ENCODE results near the gene ALDH7A1. TPM values are rescaled to one million over a fixed set of nuclear protein-coding genes. Genes with fewer than 3 reads are reported as not detected.
"Not testable (repeated sequence)": the region's sequence is repeated elsewhere in the genome, so short reads cannot be mapped to it uniquely, and the experiment has no call there.

ALDH7A1 gene
- total RNA-seq (2014; rRNA removed), result 29.2 and 36.3 TPM in 2 replicates
- polyA plus RNA-seq (2012), result 102 TPM

- peak; percentile 95 for DNase-seq (ENCODE audit: low read depth)
These were observed at the start of gene ALDH7A1 for GRCh38 chr5:126594748-126595485. ALDH7A1 (minus strand) TSS chr5:126595219; CDS start chr5:126595198, 21 bp downstream.

GRCh38 chr5:126641387-126641786 is 46.4 kb upstream of the ALDH7A1 start:
- DNase-seq (ENCODE audit: low read depth), result no peak

DNA sequence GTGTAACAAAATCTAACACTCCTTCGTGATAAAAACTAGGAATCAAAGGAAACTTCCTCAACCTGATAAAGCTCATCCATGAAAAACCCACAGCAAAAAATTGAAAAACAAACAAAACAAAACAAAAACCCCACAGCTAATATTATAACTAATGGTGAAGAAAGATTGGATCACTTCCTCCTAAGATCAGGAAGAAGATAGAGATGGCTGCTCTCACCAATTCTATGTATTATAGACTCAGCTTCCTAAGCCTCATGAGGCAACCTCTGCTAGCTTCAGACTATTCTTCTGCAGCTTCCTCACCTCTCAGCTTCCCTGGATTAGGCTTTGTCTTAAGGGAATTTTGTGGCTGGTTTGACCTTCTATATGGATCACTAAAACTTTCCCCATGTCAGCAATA is 45.8 kb upstream of the ALDH7A1 start:
- no peak for DNase-seq (ENCODE audit: low read depth)

DNA sequence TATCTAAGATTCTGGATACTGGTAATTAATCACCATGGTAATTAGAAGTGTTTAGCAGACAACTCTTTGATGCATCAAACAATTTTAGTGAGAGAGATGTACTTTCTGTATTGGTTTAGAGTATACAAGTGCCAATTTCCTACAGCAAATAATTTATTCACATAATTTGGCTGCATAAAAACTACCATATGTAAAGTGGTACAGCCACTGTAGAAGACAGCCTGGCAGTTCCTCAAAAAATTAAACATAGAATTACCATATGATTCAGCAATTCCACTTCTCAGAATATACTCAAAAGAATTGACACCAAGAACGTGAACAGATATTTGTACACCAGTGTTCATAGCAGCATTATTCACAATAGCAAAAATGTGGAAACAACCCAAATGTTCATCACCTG is 41.9 kb upstream of the ALDH7A1 start:
- no peak for DNase-seq (ENCODE audit: low read depth)

- no peak for DNase-seq (ENCODE audit: low read depth)
These were observed 40.6 kb upstream of the ALDH7A1 start for GRCh38 chr5:126635585-126635984.

GRCh38 chr5:126633552-126633951 is 38.5 kb upstream of the ALDH7A1 start:
- no peak for DNase-seq (ENCODE audit: low read depth)

DNA sequence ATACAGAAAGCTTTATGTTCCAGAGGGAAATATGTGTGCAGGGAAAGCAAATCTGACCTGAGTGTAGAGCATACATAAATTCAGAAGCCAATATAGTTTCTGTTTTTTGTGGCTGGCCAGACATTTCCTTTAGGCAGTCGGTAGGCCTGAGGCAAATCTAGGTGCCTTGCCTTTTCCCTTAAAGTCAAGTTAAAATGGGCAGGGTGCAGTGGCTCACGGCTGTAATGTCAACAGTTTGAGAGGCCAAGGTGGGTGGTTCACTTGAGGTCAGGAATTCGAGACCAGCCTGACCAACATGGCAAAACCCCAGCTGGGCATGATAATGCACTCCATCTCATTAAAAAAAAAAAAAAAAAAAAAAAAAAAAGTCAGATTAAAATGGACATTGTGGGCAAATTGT is 36.9 kb upstream of the ALDH7A1 start:
- DNase-seq (ENCODE audit: low read depth), result no peak

DNA sequence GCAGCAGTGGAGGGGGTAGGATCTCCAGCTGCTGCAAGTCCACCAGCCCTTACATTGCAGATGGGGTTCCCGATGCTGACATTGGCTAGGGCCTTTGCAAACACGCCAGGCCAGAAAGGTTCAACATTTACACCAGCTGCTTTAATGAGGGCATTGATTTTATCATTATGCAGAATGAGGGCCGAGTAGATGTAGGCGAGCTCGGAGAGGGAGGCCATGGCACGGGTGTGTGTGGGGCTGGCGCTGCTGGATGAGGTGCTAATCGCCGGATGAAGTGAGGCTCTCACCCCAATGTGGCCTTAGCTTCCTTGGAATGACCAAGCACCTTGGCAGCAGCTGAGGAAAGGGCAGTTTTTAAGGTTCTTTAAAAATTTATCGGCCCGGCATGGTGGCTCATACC is 33.1 kb upstream of the ALDH7A1 start:
- no peak for DNase-seq (ENCODE audit: low read depth)

GRCh38 chr5:126624534-126624933 is 29.5 kb upstream of the ALDH7A1 start:
- DNase-seq (ENCODE audit: low read depth), result peak; percentile 90

DNA sequence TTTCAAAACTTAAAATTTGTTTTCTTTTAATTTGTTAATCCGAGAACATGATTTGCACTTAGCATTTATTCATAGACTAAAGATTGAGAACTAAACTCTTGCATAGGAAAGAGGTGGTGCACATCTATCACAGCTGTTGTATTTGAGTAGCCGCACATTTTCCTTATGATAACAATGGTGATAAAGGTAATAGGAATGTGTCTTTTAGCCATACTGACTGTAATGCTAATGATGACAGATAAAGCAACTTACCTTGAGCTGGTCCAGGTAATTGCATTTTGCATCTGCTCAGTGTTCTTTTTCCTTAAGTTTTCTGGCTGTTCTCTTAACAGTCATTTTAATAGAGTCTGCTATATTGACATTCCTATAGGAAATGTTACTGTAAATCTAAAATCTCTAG is 24.8 kb upstream of the ALDH7A1 start:
- DNase-seq (ENCODE audit: low read depth), result peak; percentile 7

- not testable (repeated sequence) for DNase-seq (ENCODE audit: low read depth)
These were observed 22.6 kb upstream of the ALDH7A1 start for GRCh38 chr5:126617603-126618002.

- no peak for DNase-seq (ENCODE audit: low read depth)
These were observed 20.3 kb upstream of the ALDH7A1 start for GRCh38 chr5:126615286-126615685.

GRCh38 chr5:126613941-126614592 is 19.0 kb upstream of the ALDH7A1 start:
- no peak for DNase-seq (ENCODE audit: low read depth)

GRCh38 chr5:126610616-126611015 is 15.6 kb upstream of the ALDH7A1 start:
- no peak for DNase-seq (ENCODE audit: low read depth)

DNA sequence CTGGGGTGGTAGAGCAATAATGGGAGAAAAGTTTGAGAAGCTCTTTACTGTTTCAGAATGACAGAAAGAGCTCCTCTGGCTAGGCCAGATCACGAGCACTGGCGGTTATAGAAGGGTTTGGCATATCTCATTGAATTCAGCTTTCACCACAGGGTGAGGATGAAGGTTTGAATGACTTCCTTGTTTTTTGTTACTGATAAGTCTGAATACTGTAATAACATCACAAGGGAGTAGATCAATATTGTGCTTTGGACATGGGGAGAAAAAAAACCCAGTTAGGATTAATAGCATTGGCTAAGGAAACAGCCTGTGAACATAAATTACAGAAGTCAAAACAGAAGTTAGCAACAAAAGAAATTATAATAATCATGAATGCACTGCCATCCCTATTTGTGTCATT is 15.1 kb upstream of the ALDH7A1 start:
- DNase-seq (ENCODE audit: low read depth), result no peak

- no peak for DNase-seq (ENCODE audit: low read depth)
These were observed 10.5 kb upstream of the ALDH7A1 start for GRCh38 chr5:126605525-126605924.

- no peak for DNase-seq (ENCODE audit: low read depth)
These were observed 8.5 kb upstream of the ALDH7A1 start for GRCh38 chr5:126603402-126603991.

DNA sequence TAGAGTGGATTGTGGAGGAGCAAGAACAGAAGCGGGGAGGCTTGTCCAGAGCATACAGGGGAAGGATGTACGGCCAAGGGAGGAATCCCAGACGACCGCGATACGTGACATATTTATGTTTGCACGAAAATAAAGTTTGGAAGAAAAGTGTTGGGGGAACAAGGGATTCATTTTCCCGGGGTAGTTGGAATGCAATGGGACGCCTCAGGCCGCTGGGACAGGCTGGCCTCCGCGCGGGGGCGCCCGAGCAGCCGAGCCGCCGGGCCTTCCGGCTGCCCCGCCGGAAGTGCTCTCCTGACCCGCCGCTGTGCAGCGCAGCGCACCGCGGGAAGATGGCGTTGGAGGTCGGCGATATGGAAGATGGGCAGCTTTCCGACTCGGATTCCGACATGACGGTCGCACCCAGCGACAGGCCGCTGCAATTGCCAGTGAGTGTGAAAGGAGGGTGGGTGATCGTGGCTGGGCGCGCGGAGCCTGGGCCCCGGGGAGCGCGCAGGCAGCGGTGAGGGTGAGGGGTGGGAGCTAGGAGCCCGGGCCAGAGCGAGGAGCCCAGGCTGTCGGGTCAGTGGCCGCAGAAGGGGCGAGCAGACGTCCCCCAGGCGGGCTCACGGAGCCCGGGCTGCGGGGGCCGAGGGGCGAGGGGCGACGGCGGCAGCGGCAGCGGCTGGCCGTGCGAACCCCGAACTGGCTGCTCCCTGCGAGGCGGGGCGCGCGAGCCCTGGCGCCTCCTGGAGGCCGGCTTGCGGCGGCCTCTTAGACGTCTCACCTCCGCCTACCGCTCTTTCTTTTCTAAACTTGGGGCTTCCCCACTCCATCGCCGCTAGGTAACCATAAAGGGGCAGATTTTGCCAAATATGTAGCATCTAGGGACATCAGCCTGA is 5.9 kb upstream of the ALDH7A1 start, which contains the start of gene PHAX:
TSS of gene PHAX (plus strand) at position 317 of the 881 bp plus-strand sequence. CDS start at position 333, 16 bp downstream.
- peak; percentile 76 for DNase-seq (ENCODE audit: low read depth)

GRCh38 chr5:126599971-126600630 is 5.1 kb upstream of the ALDH7A1 start:
- not testable (repeated sequence) for DNase-seq (ENCODE audit: low read depth)

- no peak for DNase-seq (ENCODE audit: low read depth)
These were observed 4.5 kb upstream of the ALDH7A1 start for GRCh38 chr5:126599499-126599898.

DNA sequence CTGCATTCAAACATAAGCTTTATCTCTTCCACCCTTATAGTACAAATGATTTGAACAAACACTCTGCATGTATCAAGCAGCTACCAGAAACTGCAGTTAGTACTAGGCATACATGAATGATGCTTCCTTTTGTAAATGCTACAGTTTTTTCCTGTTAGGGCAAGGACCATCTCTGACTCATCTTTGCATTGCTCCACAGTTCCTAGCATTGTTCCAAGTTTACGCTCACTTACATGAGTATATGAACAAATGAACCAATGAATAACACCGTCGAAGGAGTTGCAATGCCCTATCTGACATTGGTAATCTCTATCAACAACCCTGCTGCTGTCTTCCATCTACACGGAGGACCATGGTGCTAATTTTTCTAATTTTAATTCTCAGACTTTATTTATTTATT is 2.1 kb upstream of the ALDH7A1 start:
- peak; percentile 21 for DNase-seq (ENCODE audit: low read depth)
